Adipocyte (in vitro differentiated cells): Measurements from ENCODE around the gene MIB2.

Experiments
- DNase-seq: peaks from one replicate; pipeline ENCODE4 v3.0.0-alpha.2; 2015; ENCODE audit warnings: low read depth
- H3K27me3 ChIP-seq: replicated peaks from 2 replicates; pipeline ENCODE4 v1.7.0; 2013; ENCODE audit warnings: mild to moderate bottlenecking, low read length, moderate library complexity; ENCODE audit not compliant: control insufficient read depth, insufficient read depth
- H3K36me3 ChIP-seq: 2 replicates; pipeline ENCODE4 v1.7.0; 2013; ENCODE audit warnings: low read length, mild to moderate bottlenecking, moderate library complexity; ENCODE audit not compliant: control insufficient read depth, insufficient read depth, severe bottlenecking
- H3K4me1 ChIP-seq: 2 replicates; pipeline ENCODE4 v1.7.0; 2013; ENCODE audit warnings: mild to moderate bottlenecking, low read length, moderate library complexity; ENCODE audit not compliant: control insufficient read depth, insufficient read depth
- H3K4me3 ChIP-seq: 2 replicates; pipeline ENCODE4 v1.7.0; 2013; ENCODE audit warnings: mild to moderate bottlenecking, low read length, moderate library complexity
- H3K9ac ChIP-seq: 2 replicates; pipeline ENCODE4 v1.7.0; 2013; ENCODE audit warnings: mild to moderate bottlenecking, low read length, moderate library complexity
- H3K9me3 ChIP-seq: 2 replicates; pipeline ENCODE4 v1.7.0; 2013; ENCODE audit warnings: mild to moderate bottlenecking, low read length, moderate library complexity; ENCODE audit not compliant: control insufficient read depth

MIB2 gene

DNA sequence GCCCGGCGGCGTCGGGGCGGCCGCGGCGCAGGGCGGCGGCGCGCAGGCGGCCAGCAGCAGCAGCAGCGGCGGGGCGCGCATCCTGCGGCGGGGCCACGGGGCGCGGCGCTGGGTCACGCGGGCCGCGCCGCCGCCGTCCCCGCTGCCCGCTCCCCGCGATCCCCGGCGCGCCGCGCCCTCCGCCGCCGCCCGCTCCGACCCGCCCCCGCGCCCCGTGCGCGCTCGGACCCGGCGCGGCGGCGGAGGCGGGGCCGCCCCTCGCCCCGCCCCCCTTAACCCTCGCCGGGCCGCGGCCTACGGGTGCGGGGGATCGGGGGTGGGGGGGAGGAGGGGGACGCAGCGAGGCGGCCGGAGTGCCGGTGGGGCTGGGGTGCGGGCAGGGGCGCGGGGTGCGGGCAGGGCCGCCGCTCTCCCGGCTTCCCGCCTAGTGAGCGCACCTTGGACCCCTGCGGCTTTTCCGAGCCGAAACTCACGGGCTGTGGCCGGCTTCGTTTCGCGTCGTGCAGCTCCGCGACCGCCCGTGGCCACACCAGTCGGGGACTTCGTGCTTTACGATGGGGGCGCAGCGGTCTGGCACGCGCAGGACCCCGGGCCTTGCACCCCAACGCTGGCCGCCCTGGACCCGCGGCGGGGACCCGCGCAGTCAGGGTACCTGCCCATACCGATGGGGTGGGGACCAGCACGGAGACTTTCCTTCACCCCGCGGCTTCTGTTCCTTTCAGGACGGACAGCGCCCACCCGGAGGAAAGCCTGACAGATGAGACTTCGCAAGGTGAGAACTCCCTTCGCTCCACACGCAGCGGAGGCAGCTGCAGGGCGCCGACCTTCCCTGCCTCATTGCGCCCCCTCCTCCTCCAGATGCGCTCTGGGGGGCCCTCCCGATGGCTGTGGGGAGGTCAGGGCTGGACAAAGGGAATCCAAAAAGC lies 15.1 kb upstream of the MIB2 start, which contains the start of gene FNDC10:
Gene FNDC10 (minus strand): TSS at position 201 of the 926 bp plus-strand sequence. CDS start 120 bp downstream, at position 81.
- peaks cover 6% of the 10 kb centered on the region for H3K4me1 ChIP-seq
- H3K4me3 ChIP-seq, result peak within 1 kb of the TSS; percentile 56
- H3K36me3 ChIP-seq, result no peaks in the 10 kb centered on the region
- no peaks in the 10 kb centered on the region for H3K9me3 ChIP-seq
- H3K9ac ChIP-seq, result no peak within 1 kb of the TSS
- peaks cover 47% of the 10 kb centered on the region for H3K27me3 ChIP-seq
- peak; percentile 36 for DNase-seq

DNA sequence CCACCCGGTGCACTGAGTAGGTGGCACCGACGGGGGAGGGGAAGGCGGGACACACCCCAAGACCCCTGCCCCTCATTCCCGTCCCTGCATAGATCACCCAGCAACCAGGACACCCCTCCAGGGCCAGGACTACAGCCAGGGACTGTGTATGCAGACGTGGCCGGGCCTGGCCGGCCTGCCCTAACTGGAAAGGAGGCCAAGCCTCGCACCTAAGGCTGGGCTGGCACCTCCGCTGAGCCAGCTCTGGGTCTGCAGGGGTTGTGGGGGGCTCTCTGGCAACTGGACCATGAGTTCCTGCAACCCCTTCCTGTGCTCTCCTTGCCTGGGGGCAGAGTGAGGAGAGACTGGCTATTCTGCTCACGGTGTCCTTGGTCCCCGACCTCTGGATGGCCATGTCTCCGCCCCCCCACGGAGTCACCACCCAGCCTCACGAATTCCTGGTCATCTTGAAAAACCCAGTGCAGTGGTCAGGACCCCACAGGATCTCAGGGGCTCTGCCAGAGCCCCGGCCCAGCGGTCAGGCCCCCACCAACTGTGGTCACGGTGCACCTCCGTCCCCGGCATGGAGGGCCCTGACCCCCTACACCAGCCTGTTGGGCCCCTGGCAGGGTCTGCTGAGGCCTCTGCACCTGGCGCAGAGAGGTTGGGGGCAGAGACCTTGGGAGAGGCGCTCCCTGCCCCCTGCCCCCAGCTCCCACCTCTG lies 14.3 kb upstream of the MIB2 start:
- peaks cover 6% of the 10 kb centered on the region for H3K4me1 ChIP-seq
- H3K9ac ChIP-seq, result no peak overlapping the region
- no peaks in the 10 kb centered on the region for H3K9me3 ChIP-seq
- H3K36me3 ChIP-seq, result no peaks in the 10 kb centered on the region
- no peak overlapping the region for H3K4me3 ChIP-seq
- peaks cover 40% of the 10 kb centered on the region for H3K27me3 ChIP-seq
- no peak for DNase-seq

DNA sequence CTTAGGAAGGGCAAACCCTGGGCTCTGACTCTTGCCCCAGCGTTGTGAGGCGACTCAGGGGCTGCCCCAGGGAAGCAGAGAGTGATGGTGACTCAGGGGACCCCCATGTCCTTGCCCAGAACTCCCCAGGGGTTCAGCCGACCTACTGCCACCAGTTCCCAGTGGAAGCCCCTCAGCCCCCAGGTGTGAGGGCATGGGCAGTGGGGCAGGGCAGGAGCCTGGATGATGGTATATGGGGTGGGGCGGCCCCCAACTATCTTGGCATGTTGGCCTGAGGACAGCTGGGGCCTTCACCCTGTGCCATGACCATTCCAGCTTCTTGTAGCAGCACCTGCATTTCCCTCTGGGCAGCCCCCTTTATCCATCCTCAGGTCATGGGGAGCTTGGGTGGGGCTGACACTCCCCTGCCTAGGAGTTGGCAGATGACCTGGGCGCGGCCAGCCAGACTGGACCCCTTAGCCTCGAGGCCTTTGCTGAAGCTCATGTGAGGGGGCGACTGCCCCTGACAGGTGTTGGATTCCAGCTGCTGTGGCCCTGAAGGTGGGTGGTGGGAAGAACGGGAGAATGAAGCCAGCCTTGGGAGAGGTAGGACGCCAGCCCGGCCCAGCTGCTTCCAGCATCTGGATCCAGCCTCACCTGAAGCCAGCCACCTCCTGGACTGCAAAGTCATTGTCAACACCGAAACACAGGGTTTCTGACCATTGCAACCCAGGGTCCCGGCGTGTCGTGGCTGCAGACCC lies 13.6 kb upstream of the MIB2 start:
- Histone ChIP-seq H3K4me1 (peaks cover 6% of the 10 kb centered on the region), H3K36me3 (no peaks in the 10 kb centered on the region), H3K9me3 (no peaks in the 10 kb centered on the region), H3K27me3 (peaks cover 33% of the 10 kb centered on the region), H3K9ac (no peak overlapping the region), H3K4me3 (no peak overlapping the region)
- no peak for DNase-seq

DNA sequence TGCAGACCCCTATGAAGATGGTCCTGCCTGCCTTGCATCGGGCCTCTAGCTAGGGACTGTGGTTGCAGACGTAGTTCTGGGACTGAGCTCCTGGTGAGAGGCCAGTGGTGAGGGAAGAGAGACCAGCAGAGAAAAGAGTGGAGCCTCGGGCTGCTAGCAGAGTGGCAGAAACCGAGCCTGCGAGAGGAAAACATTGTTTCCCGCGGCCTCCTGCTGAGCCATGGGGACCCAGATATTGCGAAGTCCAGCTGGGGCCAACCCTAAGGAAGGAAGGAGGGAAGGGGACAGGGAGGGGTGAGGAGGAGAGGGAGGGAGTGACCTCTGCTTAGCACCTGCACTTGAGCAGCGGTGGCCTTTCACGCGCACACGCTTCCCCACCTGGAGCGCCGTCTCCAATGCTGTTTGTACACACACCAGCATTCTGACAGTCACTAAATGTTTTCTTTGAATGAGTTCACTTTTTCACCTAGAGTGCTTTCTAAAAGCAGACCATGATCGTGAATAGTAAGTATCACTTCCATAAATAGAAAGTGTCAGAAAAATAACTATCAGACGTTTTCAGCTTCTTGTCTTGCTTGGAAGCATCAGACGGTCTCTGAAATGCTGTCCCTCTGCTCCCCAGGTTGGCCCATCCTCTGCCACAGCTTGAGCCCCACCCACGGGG lies 12.9 kb upstream of the MIB2 start:
- Histone ChIP-seq H3K9ac (no peak overlapping the region), H3K36me3 (no peaks in the 10 kb centered on the region), H3K9me3 (no peaks in the 10 kb centered on the region), H3K4me1 (peaks cover 5% of the 10 kb centered on the region), H3K4me3 (no peak overlapping the region), H3K27me3 (peaks cover 27% of the 10 kb centered on the region)
- no peak for DNase-seq

DNA sequence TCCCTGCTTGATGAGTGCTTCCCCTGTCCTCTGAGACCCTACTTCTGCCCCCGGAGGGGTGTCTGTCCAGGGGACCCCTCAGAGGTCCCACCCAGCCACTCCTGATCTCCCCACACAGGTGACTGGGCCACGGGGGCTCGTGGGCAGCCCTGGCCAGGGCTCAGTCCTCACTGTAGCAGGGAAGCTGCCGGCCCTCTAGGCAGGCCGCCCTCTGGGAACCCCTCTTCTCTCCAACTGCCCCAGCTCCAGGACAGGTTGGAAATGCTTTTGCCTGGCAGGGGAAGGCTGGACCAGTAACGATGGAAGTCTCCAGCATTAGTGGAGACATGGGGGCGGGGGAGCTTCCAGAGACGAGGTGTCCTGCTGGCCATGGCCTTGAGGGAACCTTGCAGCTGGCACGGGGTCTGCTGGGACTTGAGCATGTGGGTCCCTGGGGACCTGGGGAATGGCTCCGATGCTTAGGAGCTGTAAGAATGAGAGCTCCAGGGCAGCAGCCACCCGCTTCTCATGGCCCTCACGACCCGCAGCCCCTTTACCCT lies 12.3 kb upstream of the MIB2 start:
- Histone ChIP-seq H3K4me1 (no peaks in the 10 kb centered on the region), H3K9ac (no peak overlapping the region), H3K9me3 (no peaks in the 10 kb centered on the region), H3K36me3 (no peaks in the 10 kb centered on the region), H3K4me3 (no peak overlapping the region), H3K27me3 (peaks cover 21% of the 10 kb centered on the region)
- DNase-seq, result no peak

DNA sequence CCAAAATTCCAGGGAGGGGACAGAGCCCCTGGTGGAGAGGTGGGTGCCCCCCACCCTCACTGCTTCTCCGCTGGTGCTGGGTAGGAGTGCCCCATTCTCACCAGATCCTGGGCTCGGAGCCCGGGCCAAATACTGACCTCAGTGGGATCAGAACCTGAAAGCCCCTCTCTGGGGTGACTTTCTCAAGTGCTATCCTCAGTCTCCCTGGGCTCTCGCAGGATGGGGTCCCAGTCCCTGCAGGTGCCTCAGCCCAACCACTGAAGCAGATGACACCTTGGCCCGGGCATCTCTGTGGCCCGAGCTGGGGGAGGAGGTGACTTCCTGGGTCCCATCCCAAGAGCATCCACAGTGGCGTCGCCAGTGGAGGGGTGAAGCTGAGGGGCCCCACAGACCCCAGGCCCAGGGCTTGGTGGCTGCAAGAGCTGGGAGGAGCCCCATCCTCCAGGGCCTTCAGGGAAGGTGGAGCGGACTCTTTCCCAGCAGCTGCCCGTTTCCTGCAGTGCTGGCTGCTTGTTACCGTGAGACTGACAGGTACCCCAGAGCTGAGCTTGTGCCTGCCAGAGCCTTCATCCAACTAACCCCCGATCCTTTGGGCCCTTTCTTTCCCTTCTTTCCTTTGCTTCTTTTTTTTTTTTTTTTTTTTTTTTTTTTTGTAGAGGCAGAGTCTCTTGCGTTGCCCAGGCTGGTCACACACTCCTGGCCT lies 11.5 kb upstream of the MIB2 start:
- DNase-seq, result no peak
- Histone ChIP-seq H3K9me3 (no peaks in the 10 kb centered on the region), H3K4me1 (no peaks in the 10 kb centered on the region), H3K9ac (no peak overlapping the region), H3K27me3 (peaks cover 15% of the 10 kb centered on the region), H3K4me3 (no peak overlapping the region), H3K36me3 (no peaks in the 10 kb centered on the region)

DNA sequence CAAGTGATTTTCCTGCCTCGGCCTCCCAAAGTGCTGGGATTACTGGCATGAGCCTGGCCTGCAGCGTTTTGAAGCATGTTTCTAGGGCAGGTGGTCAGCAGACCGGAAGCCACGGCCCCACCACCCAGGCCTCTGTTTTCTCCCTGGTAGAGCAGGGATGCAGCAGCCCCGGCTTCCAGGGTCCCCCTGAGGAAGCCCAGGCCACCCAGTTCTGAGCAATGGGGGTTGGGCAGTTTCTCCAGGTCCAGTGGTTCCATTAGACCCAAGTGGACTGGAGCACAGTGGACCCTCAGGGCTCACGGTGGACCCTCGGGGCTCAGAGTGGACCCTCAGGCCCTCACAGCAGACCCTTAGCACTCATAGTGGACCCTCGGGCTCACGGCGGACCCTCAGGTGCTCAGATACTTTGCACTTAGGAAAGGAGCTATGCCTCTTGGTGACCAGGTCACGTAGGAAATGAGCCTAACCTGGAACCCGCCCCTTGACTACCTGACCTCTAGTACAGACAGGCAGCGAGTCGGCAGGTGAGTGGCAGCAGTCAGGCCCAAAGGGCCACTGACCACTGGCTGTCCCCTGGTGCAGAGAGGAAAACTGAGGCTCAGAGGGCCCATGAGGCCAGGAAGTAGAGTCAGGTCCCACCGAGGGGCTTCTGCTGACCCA lies 10.8 kb upstream of the MIB2 start:
- no peaks in the 10 kb centered on the region for H3K4me1 ChIP-seq
- no peak overlapping the region for H3K4me3 ChIP-seq
- no peak overlapping the region for H3K9ac ChIP-seq
- DNase-seq, result no peak
- H3K27me3 ChIP-seq, result peaks cover 14% of the 10 kb centered on the region
- H3K36me3 ChIP-seq, result no peaks in the 10 kb centered on the region
- H3K9me3 ChIP-seq, result no peaks in the 10 kb centered on the region

DNA sequence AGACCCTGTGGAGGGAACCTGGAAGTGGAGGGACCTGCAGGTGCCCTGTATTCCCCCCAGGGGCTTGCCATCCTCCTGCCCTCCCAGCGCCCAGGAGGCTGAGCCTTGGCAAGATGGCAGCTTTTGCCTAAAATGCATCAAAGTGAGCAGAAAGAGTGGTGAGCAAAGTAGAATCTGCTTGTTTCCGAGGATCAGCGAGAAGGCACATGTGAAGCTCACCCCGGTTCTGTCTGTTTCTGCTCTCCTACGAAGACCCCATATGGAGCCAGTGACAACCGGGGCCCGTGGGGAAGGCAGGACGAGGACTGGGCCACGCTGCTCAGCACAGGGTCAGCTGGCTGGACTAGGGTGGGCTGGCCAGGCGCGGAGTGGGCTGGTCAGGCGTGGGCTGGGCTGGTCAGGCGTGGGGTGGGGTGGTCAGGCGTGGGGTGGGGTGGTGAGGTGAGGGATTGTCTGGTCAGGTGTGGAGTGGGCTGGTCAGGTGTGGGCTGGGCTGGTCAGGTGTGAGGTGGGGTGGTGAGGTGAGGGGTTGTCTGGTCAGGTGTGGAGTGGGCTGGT lies 10.2 kb upstream of the MIB2 start:
- DNase-seq, result no peak
- no peak overlapping the region for H3K9ac ChIP-seq
- H3K27me3 ChIP-seq, result peaks cover 14% of the 10 kb centered on the region
- H3K36me3 ChIP-seq, result no peaks in the 10 kb centered on the region
- no peaks in the 10 kb centered on the region for H3K9me3 ChIP-seq
- H3K4me3 ChIP-seq, result no peak overlapping the region
- no peaks in the 10 kb centered on the region for H3K4me1 ChIP-seq

DNA sequence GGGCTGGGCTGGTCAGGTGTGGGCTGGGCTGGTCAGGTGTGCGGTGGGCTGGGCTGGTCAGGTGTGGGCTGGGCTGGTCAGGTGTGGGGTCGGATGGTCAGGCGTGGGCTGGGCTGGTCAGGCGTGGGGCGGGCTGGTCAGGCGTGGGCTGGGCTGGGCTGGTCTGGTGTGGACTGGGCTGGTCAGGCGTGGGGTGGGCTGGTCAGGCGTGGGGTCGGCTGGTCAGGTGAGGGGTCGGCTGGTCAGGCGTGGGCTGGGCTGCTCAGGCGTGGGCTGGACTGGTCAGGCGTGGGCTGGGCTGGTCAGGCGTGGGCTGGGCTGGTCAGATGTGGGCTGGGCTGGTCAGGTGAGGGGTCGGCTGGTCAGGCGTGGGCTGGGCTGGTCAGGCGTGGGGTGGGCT lies 9.6 kb upstream of the MIB2 start:
- peaks cover 1% of the 10 kb centered on the region for H3K4me1 ChIP-seq
- H3K36me3 ChIP-seq, result no peaks in the 10 kb centered on the region
- H3K9ac ChIP-seq, result no peak overlapping the region
- DNase-seq, result no peak
- H3K27me3 ChIP-seq, result peaks cover 12% of the 10 kb centered on the region
- no peaks in the 10 kb centered on the region for H3K9me3 ChIP-seq
- no peak overlapping the region for H3K4me3 ChIP-seq

DNA sequence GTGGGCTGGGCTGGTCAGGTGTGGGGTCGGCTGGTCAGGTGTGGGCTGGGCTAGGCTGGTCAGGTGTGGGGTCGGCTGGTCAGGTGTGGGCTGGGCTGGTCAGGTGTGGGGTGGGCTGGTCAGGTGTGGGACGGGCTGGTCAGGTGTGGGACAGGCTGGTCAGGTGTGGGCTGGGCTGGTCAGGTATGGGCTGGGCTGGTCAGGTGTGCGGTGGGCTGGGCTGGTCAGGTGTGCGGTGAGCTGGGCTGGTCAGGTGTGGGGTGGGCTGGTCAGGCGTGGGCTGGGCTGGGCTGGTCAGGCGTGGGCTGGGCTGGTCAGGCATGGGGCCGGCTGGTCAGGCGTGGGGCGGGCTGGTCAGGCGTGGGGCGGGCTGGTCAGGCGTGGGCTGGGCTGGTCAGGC lies 9.1 kb upstream of the MIB2 start:
- H3K27me3 ChIP-seq, result peaks cover 7% of the 10 kb centered on the region
- peaks cover 7% of the 10 kb centered on the region for H3K4me1 ChIP-seq
- H3K9me3 ChIP-seq, result no peaks in the 10 kb centered on the region
- no peak overlapping the region for H3K4me3 ChIP-seq
- no peaks in the 10 kb centered on the region for H3K36me3 ChIP-seq
- DNase-seq, result no peak
- H3K9ac ChIP-seq, result no peak overlapping the region
